ENCODE results near the gene MYH11.
"Not testable (repeated sequence)": the region's sequence is repeated elsewhere in the genome, so short reads cannot be mapped to it uniquely, and the experiment has no call there.

MYH11 gene

DNA sequence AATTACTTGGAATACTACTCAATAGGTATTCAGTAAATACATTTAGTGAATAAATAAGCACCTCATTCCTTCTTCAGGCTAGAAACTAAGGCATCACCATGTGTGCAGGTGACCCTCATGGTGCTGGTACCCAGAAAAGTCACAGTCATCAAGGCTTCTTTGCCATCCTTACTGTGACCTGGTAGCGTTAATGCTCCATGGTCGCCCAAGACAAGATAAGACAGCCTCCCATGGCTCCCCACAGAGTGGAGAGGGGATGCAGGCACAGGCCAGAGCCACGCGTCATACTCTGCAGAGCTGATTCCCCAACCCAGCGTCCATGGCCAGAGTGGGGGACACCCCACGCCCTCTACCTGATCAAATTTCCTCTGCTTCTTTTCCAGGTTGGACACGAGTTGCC lies 133.0 kb downstream of the MYH11 start:
- DNase-seq (ENCODE audit: low read depth in 3 of 3, low spot score in 1 of 3): no peak

DNA sequence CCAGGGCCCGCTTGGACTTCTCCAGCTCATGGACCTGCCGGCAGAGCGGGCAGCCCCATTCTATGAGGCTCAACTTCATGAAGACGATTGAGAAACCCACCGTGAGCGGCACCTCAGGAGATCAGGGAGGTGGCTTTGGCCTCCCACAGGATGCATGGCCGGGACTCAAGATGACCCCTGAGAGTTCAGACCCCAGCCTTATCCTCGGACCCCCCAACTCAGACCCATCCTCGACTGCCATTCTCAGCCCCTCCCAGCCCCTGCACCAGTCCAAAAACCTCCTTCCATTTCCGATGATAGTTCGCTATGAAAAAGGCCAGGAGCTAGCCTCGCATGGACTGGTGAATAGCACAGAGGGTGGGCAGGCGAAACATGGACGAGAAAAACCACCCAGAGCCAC lies 135.8 kb downstream of the MYH11 start:
- DNase-seq (ENCODE audit: low read depth in 3 of 3, low spot score in 1 of 3): no peak

GRCh38 chr16:15716694-15717447 lies 140.0 kb downstream of the MYH11 start:
- no peak for DNase-seq (ENCODE audit: low read depth in 3 of 3, low spot score in 1 of 3)

- DNase-seq (ENCODE audit: low read depth in 3 of 3, low spot score in 1 of 3): no peak
Observed at GRCh38 chr16:15715221-15715620, 141.6 kb downstream of the MYH11 start.

DNA sequence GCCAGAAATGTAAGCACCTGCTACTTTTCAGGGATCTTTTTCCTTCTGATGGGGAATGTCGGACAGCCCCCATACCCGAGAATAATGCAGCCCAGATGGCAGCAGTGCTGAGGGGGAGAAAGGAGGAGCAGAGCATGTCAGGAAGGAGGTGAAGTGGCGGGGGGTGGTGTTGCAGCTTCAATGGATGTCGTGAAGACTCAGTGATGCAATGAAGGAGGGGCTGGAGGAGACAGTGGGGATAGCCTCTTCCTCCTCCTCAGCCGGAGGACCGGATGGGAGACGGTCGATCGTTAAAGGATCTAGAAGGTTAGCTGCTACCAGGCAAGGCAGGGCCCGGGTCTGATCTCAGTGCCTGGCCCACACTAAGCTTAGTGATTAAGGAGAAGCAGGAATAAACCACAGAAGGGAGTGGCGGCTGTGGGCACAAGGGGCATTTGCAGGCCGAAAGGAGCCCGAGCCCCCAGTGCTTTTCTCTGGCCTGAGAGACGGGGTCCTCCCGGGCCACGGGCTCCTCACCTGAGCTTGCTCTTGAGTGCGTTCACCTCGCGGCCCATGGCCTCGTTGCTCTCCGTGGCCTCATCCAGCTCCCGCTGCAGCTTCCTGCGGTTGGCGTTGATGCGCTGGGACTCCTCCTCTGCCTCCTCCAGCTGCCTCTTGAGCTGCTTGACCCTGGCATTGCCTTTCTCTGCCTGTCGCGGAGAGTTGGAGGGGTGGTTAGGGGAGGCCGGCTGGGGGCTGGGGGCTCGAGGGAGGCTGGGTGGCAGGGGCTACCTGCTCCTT lies 142.2 kb downstream of the MYH11 start:
- DNase-seq (ENCODE audit: low read depth in 3 of 3, low spot score in 1 of 3): no peak

DNA sequence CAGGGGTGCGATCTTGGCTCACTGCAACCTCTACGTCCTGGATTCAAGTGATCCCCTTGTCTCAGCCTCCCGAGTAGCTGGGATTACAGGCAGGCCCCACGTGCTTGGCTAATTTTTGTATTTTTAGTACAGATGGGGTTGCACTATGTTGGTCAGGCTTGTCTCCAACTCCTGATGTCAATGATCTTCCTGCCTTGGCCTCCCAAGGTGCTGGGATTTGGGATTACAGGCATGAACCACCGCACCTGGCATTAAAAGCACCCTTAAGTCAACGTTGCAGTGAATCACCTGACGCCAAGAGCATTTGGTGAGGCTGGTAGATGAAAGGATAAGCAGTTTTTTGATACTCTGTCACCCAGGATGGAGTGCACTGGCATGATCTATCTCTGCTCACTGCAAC lies 147.8 kb downstream of the MYH11 start:
- DNase-seq (ENCODE audit: low read depth in 3 of 3, low spot score in 1 of 3): no peak

DNA sequence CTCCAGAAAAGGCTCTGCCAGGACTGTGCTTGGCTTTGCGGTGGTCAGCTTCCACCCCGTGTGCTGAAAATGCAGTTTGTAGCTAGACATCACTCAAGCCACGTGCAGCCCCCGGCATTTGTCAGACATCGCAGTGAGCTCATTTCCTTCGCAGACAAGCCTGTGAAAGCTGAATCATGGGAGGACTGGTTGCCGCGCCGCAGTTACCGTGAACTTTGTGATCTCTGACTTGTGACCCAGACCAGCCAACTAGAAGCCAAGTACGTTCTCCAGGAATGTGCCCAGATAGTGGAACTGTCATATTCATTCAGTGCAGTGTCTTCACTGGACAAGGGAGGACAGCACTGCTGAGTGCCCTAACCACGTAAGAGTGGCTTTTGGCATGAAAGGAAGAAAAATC lies 148.7 kb downstream of the MYH11 start:
- DNase-seq (ENCODE audit: low read depth in 3 of 3, low spot score in 1 of 3): no peak

GRCh38 chr16:15707332-15707731 lies 149.5 kb downstream of the MYH11 start:
- DNase-seq (ENCODE audit: low read depth in 3 of 3, low spot score in 1 of 3): no peak

DNA sequence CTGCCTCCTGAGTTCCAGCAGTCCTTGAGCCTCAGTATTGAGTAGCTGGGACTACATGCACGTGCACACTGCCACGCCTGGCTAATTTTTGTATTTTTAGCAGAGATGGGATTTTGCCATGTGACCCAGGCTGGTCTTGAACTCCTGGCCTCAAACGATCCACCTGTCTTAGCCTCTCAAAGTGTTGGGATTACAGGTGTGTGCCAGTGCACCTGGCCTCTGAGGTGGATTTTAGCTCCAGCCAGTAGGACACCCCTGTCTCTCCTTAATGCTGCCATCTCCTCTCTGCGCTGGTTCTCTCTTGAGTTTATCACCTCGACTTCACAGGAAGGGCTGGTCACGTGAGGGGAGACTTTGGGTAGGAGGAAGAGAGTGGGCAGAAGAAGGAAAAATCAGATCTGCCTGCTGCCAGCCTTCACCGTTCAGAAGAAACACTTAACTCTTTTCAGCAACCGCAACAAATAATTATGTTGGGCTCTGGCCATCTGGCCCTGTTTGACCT lies 151.7 kb downstream of the MYH11 start:
- DNase-seq (ENCODE audit: low read depth in 3 of 3, low spot score in 1 of 3): no peak

DNA sequence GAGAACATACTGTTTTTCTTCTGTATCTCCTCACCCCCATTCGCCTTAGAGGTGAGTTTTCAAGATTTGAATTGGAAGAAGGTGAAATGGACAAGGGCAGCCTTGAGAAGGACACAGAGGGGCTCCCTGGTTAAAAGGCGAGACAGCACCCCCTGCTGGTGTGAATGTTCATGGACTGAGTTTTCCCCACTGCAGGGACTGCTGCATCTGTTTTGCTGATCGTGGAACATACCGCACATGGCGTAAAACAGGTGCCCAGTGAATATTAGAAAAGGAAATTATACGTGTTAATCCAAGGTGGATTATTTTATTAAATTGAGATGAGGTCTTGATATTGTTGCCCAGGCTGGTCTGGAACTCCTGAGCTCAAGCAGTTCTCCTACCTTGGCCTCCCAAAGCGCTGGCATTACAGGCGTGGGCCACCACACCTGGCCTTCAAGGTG lies 152.3 kb downstream of the MYH11 start:
- DNase-seq (ENCODE audit: low read depth in 3 of 3, low spot score in 1 of 3): peak; percentile 24 to 73 (median 44)

GRCh38 chr16:15703029-15703736 lies 153.6 kb downstream of the MYH11 start:
- no peak for DNase-seq (ENCODE audit: low read depth in 3 of 3, low spot score in 1 of 3)

DNA sequence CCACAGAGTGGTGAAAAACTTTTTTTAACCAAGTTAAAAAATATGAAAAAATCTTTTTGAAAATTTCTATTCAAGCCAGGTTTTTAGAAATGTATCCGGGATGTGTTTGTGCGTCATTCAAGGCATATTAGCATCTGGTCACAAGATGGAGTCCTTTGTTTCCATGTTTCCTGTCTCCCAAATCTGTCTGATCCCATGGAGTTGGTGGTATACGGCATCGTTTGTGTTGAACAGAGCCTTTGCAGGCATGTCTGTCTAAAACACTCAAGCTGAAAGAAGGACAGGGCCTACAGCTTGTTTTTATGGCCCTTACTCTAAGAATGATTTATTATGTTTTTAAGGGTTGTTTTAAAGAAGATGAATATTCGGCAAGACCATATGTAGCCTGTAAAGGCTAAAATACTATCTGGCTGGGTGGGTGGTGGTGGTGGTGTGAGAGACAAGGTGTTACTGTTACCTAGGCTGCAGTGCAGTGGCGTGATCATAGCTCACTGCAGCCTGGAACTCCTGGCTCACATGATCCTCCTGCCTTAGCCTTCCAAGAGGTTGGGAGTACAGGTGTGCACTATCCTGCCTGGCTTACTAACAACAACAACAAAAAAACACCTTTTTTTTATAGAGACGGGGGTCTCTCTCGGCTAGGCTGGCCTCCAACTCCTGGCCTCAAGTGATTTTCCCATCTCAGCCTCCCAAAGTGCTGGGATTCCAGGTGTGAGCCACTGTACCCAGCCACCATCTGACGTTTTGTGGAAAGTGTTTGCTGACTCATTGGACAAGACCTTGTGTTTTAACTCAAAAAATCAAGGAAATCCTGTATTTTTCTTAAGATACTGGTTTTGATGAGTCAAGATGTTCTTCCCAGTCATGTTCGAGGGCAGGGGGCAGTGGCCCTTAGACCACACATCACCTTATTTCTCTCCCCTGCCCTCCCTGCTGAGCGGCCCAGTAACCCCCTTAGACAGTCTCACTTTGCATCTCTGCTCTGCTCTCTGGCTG lies 154.6 kb downstream of the MYH11 start:
- no peak for DNase-seq (ENCODE audit: low read depth in 3 of 3, low spot score in 1 of 3)

DNA sequence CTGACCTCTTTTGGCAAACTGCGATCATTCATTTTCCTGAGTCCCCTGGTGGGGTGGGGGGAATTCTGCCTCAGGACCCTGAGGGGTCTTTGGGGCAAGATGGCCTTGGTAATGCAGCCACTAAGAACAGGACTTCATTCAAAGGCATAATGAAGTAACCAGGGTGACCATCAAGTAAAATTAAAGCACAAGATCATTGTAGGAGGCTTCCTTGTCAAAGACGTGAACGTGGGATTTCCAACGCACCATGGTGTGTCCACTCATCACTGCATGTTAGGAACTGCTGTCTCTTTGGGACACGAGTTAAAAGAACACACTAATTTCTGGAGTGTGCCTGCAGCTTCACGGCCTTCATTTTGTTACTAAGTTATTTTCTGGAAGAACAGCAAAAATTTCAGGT lies 155.5 kb downstream of the MYH11 start:
- no peak for DNase-seq (ENCODE audit: low read depth in 3 of 3, low spot score in 1 of 3)

GRCh38 chr16:15699819-15700218 lies 157.0 kb downstream of the MYH11 start:
- DNase-seq (ENCODE audit: low read depth in 3 of 3, low spot score in 1 of 3): no peak

- DNase-seq (ENCODE audit: low read depth in 3 of 3, low spot score in 1 of 3): no peak
Observed at GRCh38 chr16:15694499-15694898, 162.3 kb downstream of the MYH11 start.

DNA sequence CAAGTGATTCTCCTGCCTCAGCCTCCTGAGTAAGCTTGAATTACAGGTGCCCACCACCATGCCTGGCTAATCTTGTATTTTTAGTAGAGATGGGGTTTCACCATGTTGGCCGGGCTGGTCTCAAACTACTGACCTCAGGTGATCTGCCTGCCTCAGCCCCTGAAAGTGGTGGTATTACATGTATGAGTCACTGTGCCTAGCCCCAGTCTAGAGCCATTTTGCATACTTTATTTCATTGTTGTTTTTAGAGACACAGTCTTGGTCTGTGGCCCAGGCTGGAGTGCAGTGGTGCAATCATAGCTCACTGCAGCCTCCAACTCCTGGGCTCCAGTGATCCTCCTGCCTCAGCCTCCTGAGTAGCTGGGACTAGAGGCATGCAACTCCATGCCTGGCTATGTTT lies 164.3 kb downstream of the MYH11 start:
- not testable (repeated sequence) for DNase-seq (ENCODE audit: low read depth in 3 of 3, low spot score in 1 of 3)

- DNase-seq (ENCODE audit: low read depth in 3 of 3, low spot score in 1 of 3): no peak
Observed at GRCh38 chr16:15691046-15691445, 165.8 kb downstream of the MYH11 start.

DNA sequence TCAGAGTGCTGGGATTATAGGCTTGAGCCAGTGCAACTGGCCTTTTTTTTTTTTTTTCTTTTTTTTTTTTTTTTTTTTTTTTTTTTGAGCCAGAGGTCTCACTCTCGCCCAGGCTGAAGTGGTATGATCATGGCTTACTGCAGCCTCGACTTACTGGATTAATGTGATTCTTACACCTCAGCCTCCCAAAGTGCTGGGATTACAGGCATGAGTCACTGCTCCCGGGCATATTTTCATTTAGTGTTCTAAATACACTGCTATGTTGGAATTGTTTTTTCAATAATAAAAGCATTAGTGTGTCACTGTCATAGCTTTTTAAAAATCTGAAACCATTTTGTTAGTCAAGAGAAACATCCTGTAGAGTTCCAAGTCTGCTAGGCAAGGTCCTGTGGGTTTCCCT lies 166.5 kb downstream of the MYH11 start:
- no peak for DNase-seq (ENCODE audit: low read depth in 3 of 3, low spot score in 1 of 3)

DNA sequence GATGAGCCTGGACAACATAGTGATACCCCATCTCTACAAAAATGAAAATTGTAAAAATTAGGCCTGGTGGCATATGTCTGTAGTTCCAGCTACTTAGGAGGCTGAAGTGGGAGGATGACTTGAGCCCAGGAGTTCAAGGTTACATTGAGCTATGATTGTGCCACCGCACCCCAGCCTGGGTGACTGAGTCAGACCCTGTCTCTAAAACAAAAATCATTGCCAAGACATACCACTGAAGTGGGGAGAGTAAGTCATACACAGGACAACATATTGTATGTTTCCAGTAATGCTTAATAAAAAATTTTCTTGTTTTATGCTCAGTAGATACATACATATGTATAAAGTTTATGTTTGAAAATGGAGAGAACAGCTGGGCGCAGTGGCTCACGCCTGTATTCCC lies 167.5 kb downstream of the MYH11 start:
- DNase-seq (ENCODE audit: low read depth in 3 of 3, low spot score in 1 of 3): no peak

- DNase-seq (ENCODE audit: low read depth in 3 of 3, low spot score in 1 of 3): no peak
Observed at GRCh38 chr16:15686287-15686686, 170.5 kb downstream of the MYH11 start.

Data from stimulated activated CD4-positive, alpha-beta T cell treated with anti-CD3 and anti-CD28 coated beads, TNF-alpha, amount 100 ng/mL, for 1 hour (primary cell).